ENCODE measurements around the gene GHRH. TPM values are rescaled to one million over a fixed set of nuclear protein-coding genes. Genes with fewer than 3 reads are reported as not detected.
A peak's percentile ranks its signal among the peaks of the same experiment; 100 is the strongest.

Gene GHRH
- polyA plus RNA-seq, 1 experiment, result not detected

GRCh38 chr20:37223053-37223452 is 38.6 kb downstream of the GHRH start:
- POLR2A ChIA-PET, result interaction anchor here (0.5 to 0.7 kb wide), 2 partner anchors 15 to 28 kb away, joined by 3 to 5 read pairs; no protein-coding TSS in a partner anchor
- CTCF ChIA-PET, result interaction anchor here (0.9 to 3.4 kb wide), 5 partner anchors 18 to 139 kb away, joined by 3 to 11 read pairs (median 5); no protein-coding TSS in a partner anchor
- TF ChIP-seq, protein P1, sequence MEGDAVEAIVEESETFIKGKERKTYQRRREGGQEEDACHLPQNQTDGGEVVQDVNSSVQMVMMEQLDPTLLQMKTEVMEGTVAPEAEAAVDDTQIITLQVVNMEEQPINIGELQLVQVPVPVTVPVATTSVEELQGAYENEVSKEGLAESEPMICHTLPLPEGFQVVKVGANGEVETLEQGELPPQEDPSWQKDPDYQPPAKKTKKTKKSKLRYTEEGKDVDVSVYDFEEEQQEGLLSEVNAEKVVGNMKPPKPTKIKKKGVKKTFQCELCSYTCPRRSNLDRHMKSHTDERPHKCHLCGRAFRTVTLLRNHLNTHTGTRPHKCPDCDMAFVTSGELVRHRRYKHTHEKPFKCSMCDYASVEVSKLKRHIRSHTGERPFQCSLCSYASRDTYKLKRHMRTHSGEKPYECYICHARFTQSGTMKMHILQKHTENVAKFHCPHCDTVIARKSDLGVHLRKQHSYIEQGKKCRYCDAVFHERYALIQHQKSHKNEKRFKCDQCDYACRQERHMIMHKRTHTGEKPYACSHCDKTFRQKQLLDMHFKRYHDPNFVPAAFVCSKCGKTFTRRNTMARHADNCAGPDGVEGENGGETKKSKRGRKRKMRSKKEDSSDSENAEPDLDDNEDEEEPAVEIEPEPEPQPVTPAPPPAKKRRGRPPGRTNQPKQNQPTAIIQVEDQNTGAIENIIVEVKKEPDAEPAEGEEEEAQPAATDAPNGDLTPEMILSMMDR (IDR thresholded peaks at IDR 0.05; ENCODE audit: insufficient read depth, low read depth, low read length), result no peak
- Histone ChIP-seq H3K4me3 (ENCODE audit: low read depth, low read length) (no peak overlapping the region), H3K27me3 (ENCODE audit: control insufficient read depth, insufficient read depth, low read length) (no peaks in the 10 kb centered on the region), H3K36me3 (ENCODE audit: control insufficient read depth, insufficient read depth, low read length) (peaks cover 15% of the 10 kb centered on the region)
- DNase-seq (ENCODE audit: low read depth), result peak; percentile 47

- H3K36me3 ChIP-seq (ENCODE audit: control insufficient read depth, insufficient read depth, low read length), result peaks cover 15% of the 10 kb centered on the region
- CTCF ChIA-PET, result interaction anchor here (0.9 to 3.4 kb wide), 5 partner anchors 9 to 312 kb away, joined by 3 to 11 read pairs (median 3); no protein-coding TSS in a partner anchor
- H3K27me3 ChIP-seq (ENCODE audit: control insufficient read depth, insufficient read depth, low read length), result no peaks in the 10 kb centered on the region
- H3K4me3 ChIP-seq (ENCODE audit: low read depth, low read length), result no peak overlapping the region
- POLR2A ChIA-PET, result no interaction called here
- DNase-seq (ENCODE audit: low read depth), result no peak
- TF ChIP-seq, protein P1 (IDR thresholded peaks at IDR 0.05; ENCODE audit: insufficient read depth, low read depth, low read length), result no peak
Observed at GRCh38 chr20:37222086-37222485, 39.5 kb downstream of the GHRH start.

GRCh38 chr20:37220731-37221130 is 40.9 kb downstream of the GHRH start:
- H3K27me3 ChIP-seq (ENCODE audit: control insufficient read depth, insufficient read depth, low read length), result no peaks in the 10 kb centered on the region
- ChIA-PET POLR2A (no interaction called here), CTCF (interaction anchor here (1.1 to 2.5 kb wide), 4 partner anchors 8 to 25 kb away, joined by 3 to 6 read pairs (median 5); no protein-coding TSS in a partner anchor)
- DNase-seq (ENCODE audit: low read depth), result peak; percentile 42
- TF ChIP-seq, protein P1 (IDR thresholded peaks at IDR 0.05; ENCODE audit: insufficient read depth, low read depth, low read length), result no peak
- no peak overlapping the region for H3K4me3 ChIP-seq (ENCODE audit: low read depth, low read length)
- H3K36me3 ChIP-seq (ENCODE audit: control insufficient read depth, insufficient read depth, low read length), result peaks cover 12% of the 10 kb centered on the region

- TF ChIP-seq, protein P1 (IDR thresholded peaks at IDR 0.05; ENCODE audit: insufficient read depth, low read depth, low read length), result no peak
- ChIA-PET CTCF (interaction anchor here (1.1 to 2.5 kb wide), 4 partner anchors 7 to 25 kb away, joined by 3 to 6 read pairs (median 5); no protein-coding TSS in a partner anchor), POLR2A (no interaction called here)
- no peak overlapping the region for H3K4me3 ChIP-seq (ENCODE audit: low read depth, low read length)
- DNase-seq (ENCODE audit: low read depth), result no peak
- peaks cover 7% of the 10 kb centered on the region for H3K36me3 ChIP-seq (ENCODE audit: control insufficient read depth, insufficient read depth, low read length)
- no peaks in the 10 kb centered on the region for H3K27me3 ChIP-seq (ENCODE audit: control insufficient read depth, insufficient read depth, low read length)
Observed at GRCh38 chr20:37219751-37220668, 41.6 kb downstream of the GHRH start.

DNA sequence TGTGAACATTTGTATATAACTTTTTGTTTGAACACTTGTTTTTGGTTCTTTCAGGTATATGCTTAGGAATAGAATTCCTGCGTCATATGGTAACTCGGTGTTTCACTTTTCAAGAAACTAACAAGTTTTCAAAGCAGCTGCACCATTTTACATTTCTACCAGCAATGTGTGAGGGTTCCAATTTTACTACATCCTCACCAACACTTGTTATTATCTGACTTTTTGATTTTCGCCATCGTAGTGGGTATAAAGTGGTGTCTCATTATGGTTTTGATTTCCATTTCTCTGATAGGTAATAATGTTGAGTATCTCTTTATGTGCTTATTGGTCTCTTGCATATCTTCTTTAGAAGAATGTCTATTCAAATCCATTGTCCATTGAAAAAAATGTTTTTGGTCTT is 42.6 kb downstream of the GHRH start:
- no peak for DNase-seq (ENCODE audit: low read depth)
- Histone ChIP-seq H3K4me3 (ENCODE audit: low read depth, low read length) (no peak overlapping the region), H3K27me3 (ENCODE audit: control insufficient read depth, insufficient read depth, low read length) (no peaks in the 10 kb centered on the region), H3K36me3 (ENCODE audit: control insufficient read depth, insufficient read depth, low read length) (peaks cover 3% of the 10 kb centered on the region)
- CTCF ChIA-PET, result no interaction called here
- POLR2A ChIA-PET, result no interaction called here
- TF ChIP-seq, protein P1 (IDR thresholded peaks at IDR 0.05; ENCODE audit: insufficient read depth, low read depth, low read length), result no peak
